22Rv1 (cell line): ENCODE measurements around the gene CACNG3.

Experiments used
- CTCF ChIP-seq: fragments of 450-650 bp; IDR thresholded peaks from 2 replicates; pipeline ENCODE4 v1.5.1; 2017; ENCODE audit warnings: mild to moderate bottlenecking
- ZFX ChIP-seq: fragments of 450-650 bp; IDR thresholded peaks from 2 replicates; pipeline ENCODE4 v1.6.1; 2017; ENCODE audit warnings: antibody characterized with exemption, borderline replicate concordance

- no peak for TF ChIP-seq CTCF
- TF ChIP-seq ZFX = no peak
Measured at GRCh38 chr16:24262816-24263215, 6.7 kb downstream of the CACNG3 start.
